Ovary (tissue), 3 donors: ENCODE results near the gene FBXL13.

Source experiments
- CTCF ChIP-seq, 3 donors: fragments of 450-650 bp in 2 of 3; fragments of 200-600 bp in 1 of 3; IDR thresholded peaks; one replicate each; pipeline versions ENCODE4 v1.5.1 to v1.8.0; 2016 to 2022; ENCODE audit warnings: antibody characterized with exemption in 3 of 3, mild to moderate bottlenecking in 1 of 3
- EP300 ChIP-seq: sonication (generic); formaldehyde crosslinking; IDR thresholded peaks from one replicate; pipeline ENCODE4 v1.6.1; 2017; ENCODE audit warnings: antibody characterized with exemption
- donor health status: DM: no; HTN: no; CAD: no.

DNA sequence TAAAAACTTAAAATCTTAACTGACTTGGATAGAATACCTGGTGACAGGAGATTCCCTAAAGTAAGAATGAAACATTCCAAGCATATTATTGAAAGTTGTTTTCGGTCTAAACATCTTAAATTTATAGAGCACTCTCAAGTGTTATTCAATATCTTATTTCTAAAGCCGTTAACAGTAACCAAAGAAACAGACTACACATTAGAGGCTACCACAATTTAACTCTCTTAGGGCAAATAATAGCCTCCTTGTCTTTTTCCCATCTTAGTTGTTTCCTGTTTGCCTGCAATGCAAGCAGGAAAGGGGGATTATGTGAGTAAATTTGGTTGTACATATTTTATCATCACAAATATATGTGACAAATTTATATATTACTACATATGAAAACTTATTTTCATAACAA, 42.9 kb upstream of the FBXL13 start:
- TF ChIP-seq EP300 (no peak), CTCF (IDR thresholded peaks at IDR 0.05) (no peak)
